SK-N-SH (cell line): ENCODE measurements around the gene CSH2. TPM values are rescaled to one million over a fixed set of nuclear protein-coding genes. Genes with fewer than 3 reads are reported as not detected.

ENCODE experiments used
- CTCF ChIA-PET: fragments of 300-600, 350-600 bp; formaldehyde crosslinking; extraction: SDS; loops from one replicate; lab custom pipeline; 2021; lab: Yijun Ruan, JAX
- POLR2A ChIA-PET: fragments of 350-600 bp; sonication (Branson Sonifier 250); formaldehyde crosslinking; extraction: SDS; loops from one replicate; lab custom pipeline; 2020; ENCODE audit warnings: antibody characterized with exemption, inconsistent platforms; lab: Yijun Ruan, JAX
- DNase-seq: peaks from one replicate; pipeline ENCODE4 v3.0.0; 2012
- H2AFZ ChIP-seq: fragments of 200-600 bp; sonication (generic); 2 replicates; pipeline ENCODE4 v1.8.1; 2016; ENCODE audit warnings: antibody characterized with exemption, mild to moderate bottlenecking, low read depth
- H3F3A ChIP-seq: fragments of 200-600 bp; sonication (generic); replicated peaks from 2 replicates; pipeline ENCODE3; 2016; ENCODE audit warnings: antibody characterized with exemption, mild to moderate bottlenecking; ENCODE audit not compliant: insufficient read depth
- H3K27ac ChIP-seq, 2 experiments: fragments of 200-500 bp in 1 of 2; fragments of 200-600 bp in 1 of 2; sonication (Bioruptor generic) in 1 of 2; sonication (generic), shearing (Covaris generic) in 1 of 2; 2 replicates each; pipeline versions ENCODE4 v1.5.1 to v1.6.1; 2014 to 2016; ENCODE audit warnings: low read depth in 2 of 2, inconsistent platforms in 1 of 2, low read length in 1 of 2, mild to moderate bottlenecking in 1 of 2, mixed read lengths in 1 of 2
- H3K27me3 ChIP-seq: fragments of 200-600 bp; sonication (generic), shearing (Covaris generic); 2 replicates; pipeline ENCODE4 v1.6.1; 2016; ENCODE audit warnings: mixed run types; ENCODE audit not compliant: insufficient read depth
- H3K36me3 ChIP-seq, 2 experiments: fragments of 200-500 bp in 1 of 2; fragments of 200-600 bp in 1 of 2; sonication (Bioruptor generic) in 1 of 2; sonication (generic) in 1 of 2; replicated peaks in 1 of 2; 2 replicates each; pipeline versions ENCODE3 to v1.5.1; 2014 to 2016; ENCODE audit warnings: low read length in 1 of 2, mild to moderate bottlenecking in 1 of 2; ENCODE audit not compliant: insufficient read depth in 2 of 2, control insufficient read depth in 1 of 2
- H3K4me1 ChIP-seq, 2 experiments: fragments of 200-500 bp in 1 of 2; fragments of 200-600 bp in 1 of 2; sonication (Bioruptor generic) in 1 of 2; sonication (generic), shearing (Covaris generic) in 1 of 2; 2 replicates each; pipeline versions ENCODE4 v1.5.1 to v1.6.1; 2014 to 2016; ENCODE audit warnings: low read depth in 1 of 2, low read length in 1 of 2, mixed run types in 1 of 2; ENCODE audit not compliant: insufficient read depth in 2 of 2, control insufficient read depth in 1 of 2
- H3K4me2 ChIP-seq: fragments of 200-600 bp; sonication (generic), shearing (Covaris generic); 2 replicates; pipeline ENCODE4 v1.6.1; 2017; ENCODE audit warnings: mixed run types
- H3K4me3 ChIP-seq, 2 experiments: fragments of 200-500 bp in 1 of 2; fragments of 200-600 bp in 1 of 2; sonication (Bioruptor generic) in 1 of 2; sonication (generic), shearing (Covaris generic) in 1 of 2; 2 replicates each; pipeline versions ENCODE4 v1.5.1 to v1.8.1; 2014 to 2016; ENCODE audit warnings: low read depth in 2 of 2, inconsistent platforms in 1 of 2, low read length in 1 of 2, mild to moderate bottlenecking in 1 of 2, mixed read lengths in 1 of 2, moderate library complexity in 1 of 2
- H3K79me2 ChIP-seq: fragments of 200-600 bp; sonication (generic); 2 replicates; pipeline ENCODE4 v1.8.1; 2017; ENCODE audit warnings: mild to moderate bottlenecking; ENCODE audit not compliant: insufficient read depth
- H3K9ac ChIP-seq: fragments of 200-600 bp; sonication (generic); 2 replicates; pipeline ENCODE4 v1.6.1; 2017; ENCODE audit warnings: mixed run types
- H3K9me2 ChIP-seq: fragments of 200-600 bp; sonication (generic); 2 replicates; pipeline ENCODE4 v1.6.1; 2017; ENCODE audit warnings: mixed run types
- H3K9me3 ChIP-seq: fragments of 200-600 bp; sonication (generic); 2 replicates; pipeline ENCODE4 v1.6.1; 2017; ENCODE audit warnings: mixed run types, mild to moderate bottlenecking, moderate library complexity
- H4K20me1 ChIP-seq: fragments of 200-600 bp; sonication (generic); 2 replicates; pipeline ENCODE4 v1.6.1; 2017; ENCODE audit warnings: mild to moderate bottlenecking, mixed run types; ENCODE audit not compliant: insufficient read depth
- ELF1 ChIP-seq: IDR thresholded peaks from 2 replicates; pipeline ENCODE4 v1.4.0; 2012
- EP300 ChIP-seq, 2 experiments: IDR thresholded peaks; 2 replicates each; pipeline versions ENCODE4 v1.4.0 to v1.6.1; 2012; ENCODE audit warnings: borderline replicate concordance in 1 of 2, low read depth in 1 of 2, low read length in 1 of 2
- EZH2phosphoT487 ChIP-seq: fragments of 200-600 bp; sonication (generic); IDR thresholded peaks from 2 replicates; pipeline ENCODE4 v1.6.1; 2017; ENCODE audit warnings: low read depth, mixed run types, mild to moderate bottlenecking, antibody characterized with exemption, moderate library complexity, borderline replicate concordance
- FOSL2 ChIP-seq: IDR thresholded peaks from 2 replicates; pipeline ENCODE4 v1.4.0; 2012; ENCODE audit warnings: low read depth, mild to moderate bottlenecking, moderate library complexity, borderline replicate concordance
- FOXJ3 ChIP-seq: sonication (generic); formaldehyde crosslinking; IDR thresholded peaks from 2 replicates; pipeline ENCODE4 v1.5.1; 2020; ENCODE audit warnings: mild to moderate bottlenecking, missing genetic modification reagents
- FOXM1 ChIP-seq: IDR thresholded peaks from 2 replicates; pipeline ENCODE4 v1.4.0; 2012; ENCODE audit warnings: low read depth, mild to moderate bottlenecking
- GABPA ChIP-seq: IDR thresholded peaks from 2 replicates; pipeline ENCODE4 v1.4.0; 2012; ENCODE audit warnings: low read depth, mild to moderate bottlenecking
- GATA2 ChIP-seq: sonication (generic); formaldehyde crosslinking; IDR thresholded peaks from 2 replicates; pipeline ENCODE4 v1.5.0; 2020; ENCODE audit warnings: mild to moderate bottlenecking, missing genetic modification reagents
- IRF3 ChIP-seq: fragments of 150-350 bp; IDR thresholded peaks from 2 replicates; pipeline ENCODE4 v1.6.1; 2016; ENCODE audit warnings: mild to moderate bottlenecking, low read depth, low read length
- JUND ChIP-seq: IDR thresholded peaks from 2 replicates; pipeline ENCODE4 v1.4.0; 2012
- MXI1 ChIP-seq: IDR thresholded peaks from 2 replicates; pipeline ENCODE4 v1.6.1; 2012; ENCODE audit warnings: mild to moderate bottlenecking, low read depth, low read length, improper control_type of control experiment
- NFIC ChIP-seq: IDR thresholded peaks from 2 replicates; pipeline ENCODE4 v1.4.0; 2012; ENCODE audit warnings: borderline replicate concordance
- NRF1 ChIP-seq: IDR thresholded peaks from 2 replicates; pipeline ENCODE4 v1.6.1; 2012; ENCODE audit warnings: low read depth, mild to moderate bottlenecking, low read length
- POLR2AphosphoS5 ChIP-seq: IDR thresholded peaks from 2 replicates; pipeline ENCODE4 v1.6.1; 2012; ENCODE audit warnings: low read depth, low read length
- RAD21 ChIP-seq: IDR thresholded peaks from 2 replicates; pipeline ENCODE4 v1.6.1; 2012; ENCODE audit warnings: mild to moderate bottlenecking, low read length
- RCOR1 ChIP-seq: fragments of 150-350 bp; IDR thresholded peaks from 2 replicates; pipeline ENCODE4 v1.6.1; 2017; ENCODE audit warnings: antibody characterized with exemption, low read length
- RXRA ChIP-seq: IDR thresholded peaks from 2 replicates; pipeline ENCODE4 v1.4.0; 2012; ENCODE audit warnings: low read depth, mild to moderate bottlenecking, borderline replicate concordance
- SIN3A ChIP-seq: IDR thresholded peaks from 2 replicates; pipeline ENCODE4 v1.6.1; 2012; ENCODE audit warnings: low read depth, mild to moderate bottlenecking, low read length, moderate library complexity, borderline replicate concordance
- SMC3 ChIP-seq: IDR thresholded peaks from 2 replicates; pipeline ENCODE4 v1.6.1; 2012; ENCODE audit warnings: low read depth, low read length, improper control_type of control experiment
- TAF1 ChIP-seq: IDR thresholded peaks from 2 replicates; pipeline ENCODE4 v1.6.1; 2012; ENCODE audit warnings: low read depth, mild to moderate bottlenecking, low read length, moderate library complexity, borderline replicate concordance
- TEAD4 ChIP-seq: IDR thresholded peaks from 2 replicates; pipeline ENCODE4 v1.4.0; 2012; ENCODE audit warnings: mild to moderate bottlenecking, borderline replicate concordance; ENCODE audit not compliant: insufficient read depth
- YY1 ChIP-seq: IDR thresholded peaks from 2 replicates; pipeline ENCODE4 v1.4.0; 2012; ENCODE audit warnings: low read depth, mild to moderate bottlenecking
- ZBTB33 ChIP-seq: IDR thresholded peaks from 2 replicates; pipeline ENCODE4 v1.4.0; 2012; ENCODE audit warnings: low read depth, borderline replicate concordance
- WGBS: methylation state at CpG from one replicate; pipeline ENCODE4 v1.1.6; 2017; ENCODE audit warnings: low lambda C conversion rate; 5-methylcytosine and 5-hydroxymethylcytosine counted together
- polyA plus RNA-seq, 3 experiments: library from polyadenylated mRNA; depleted of rRNA; stranded (reverse); fragments of >200 nt; gene quantifications; 2 replicates each; pipeline ENCODE4 v1.2.3, GENCODE V29; 2012
- TF ChIP-seq, protein P1 (sequence below): fragments of 200-600 bp; sonication (generic); IDR thresholded peaks from 2 replicates; pipeline ENCODE4 v1.6.1; 2017; ENCODE audit warnings: antibody characterized with exemption, mild to moderate bottlenecking, moderate library complexity
- TF ChIP-seq, protein P2 (sequence below): IDR thresholded peaks from 2 replicates; pipeline ENCODE4; 2012
- TF ChIP-seq, protein P3 (sequence below): IDR thresholded peaks from 2 replicates; pipeline ENCODE4 v1.4.0; 2012; ENCODE audit warnings: low read depth, borderline replicate concordance

Gene CSH2
- polyA plus RNA-seq, 1 of the 3 experiments (the other 2 are of a cell fraction), result not detected

DNA sequence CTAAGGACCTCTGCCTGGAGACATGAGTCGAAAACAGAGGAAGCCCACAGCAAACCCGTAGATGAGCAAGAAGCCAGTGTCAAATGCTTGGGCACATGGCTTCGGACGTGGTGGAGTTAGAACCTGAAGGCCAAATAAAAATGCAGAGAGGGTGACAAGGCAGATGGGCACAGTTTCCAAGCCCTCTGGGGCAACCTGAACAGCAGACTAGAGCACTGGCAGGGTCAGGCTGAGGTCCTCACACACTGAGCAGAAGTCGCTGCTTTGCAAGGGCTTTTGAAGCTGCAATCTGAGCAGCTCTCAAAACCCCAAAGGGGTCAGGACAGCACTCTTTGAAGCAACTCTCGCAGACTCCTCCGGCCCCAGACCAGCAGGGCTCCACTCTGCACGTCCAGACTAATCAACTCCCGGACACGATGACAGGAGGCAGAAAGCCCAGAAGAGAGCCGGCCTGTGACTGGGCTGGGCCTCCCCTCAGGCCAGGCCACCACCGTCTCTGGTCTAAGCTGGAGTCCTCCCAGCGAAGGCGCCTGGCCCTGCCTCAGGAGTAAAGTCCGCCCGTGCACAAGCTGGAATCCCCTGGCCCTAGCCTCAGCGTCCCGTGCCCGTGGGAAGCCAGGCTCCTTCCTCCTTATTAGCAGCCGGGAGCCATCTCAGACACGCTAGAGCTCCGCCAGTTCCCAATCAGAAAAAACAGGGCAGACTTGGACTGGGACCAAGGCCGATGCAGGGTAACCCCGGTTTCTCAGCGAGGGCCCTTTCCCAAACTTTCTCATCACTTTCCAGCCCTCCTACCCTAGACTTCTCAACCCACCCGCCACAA lies 31.9 kb downstream of the CSH2 start:
- peaks cover 27 to 41% of the 10 kb centered on the region in 2 experiments for H3K4me1 ChIP-seq
- CTCF ChIA-PET, result interaction anchor here (0.7 to 9.1 kb wide), 9 partner anchors 8 to 664 kb away, joined by 3 to 96 read pairs (median 3); partner anchors contain the start of genes CCDC47, DDX42, FTSJ3 and MAP3K3
- H3K79me2 ChIP-seq, result peaks cover 57% of the 10 kb centered on the region
- peak overlapping the region; percentile 89 for H3K9ac ChIP-seq
- no peaks in the 10 kb centered on the region for H3K27me3 ChIP-seq
- H2AFZ ChIP-seq, result peak overlapping the region; percentile 68
- peak overlapping the region; percentile 67 to 97 for H3K27ac ChIP-seq
- peaks cover 5 to 9% of the 10 kb centered on the region in 2 experiments for H3K36me3 ChIP-seq
- WGBS, result 11% methylated on average over 16 of the region's 26 CpGs
- peak; percentile 89 for DNase-seq
- no peaks in the 10 kb centered on the region for H3K9me3 ChIP-seq
- POLR2A ChIA-PET, result interaction anchor here (0.6 to 9.2 kb wide), 7 partner anchors 12 to 665 kb away, joined by 3 to 108 read pairs (median 3); partner anchors contain the start of genes CCDC47, CEP95, DDX42 and DDX5
- peak overlapping the region; percentile 93 for H3K4me2 ChIP-seq
- peaks cover 9% of the 10 kb centered on the region for H3F3A ChIP-seq
- peaks cover 23% of the 10 kb centered on the region; the same call in 1 of the 2 replicates for H4K20me1 ChIP-seq
- no peaks in the 10 kb centered on the region for H3K9me2 ChIP-seq
- H3K4me3 ChIP-seq, result peak overlapping the region; percentile 59 to 76
- TF ChIP-seq ZBTB33 (peak; percentile 25; the same call in 1 of the 2 replicates), GATA2 (CRISPR knock-in tag) (no peak), NFIC (peak; percentile 26; the same call in 1 of the 2 replicates), GABPA (no peak), JUND (no peak; the same call in 1 of the 2 replicates), SMC3 (peak; percentile 17; the same call in 1 of the 2 replicates), RCOR1 (peak; percentile 82), TAF1 (peak; percentile 61; the same call in 1 of the 2 replicates), EZH2phosphoT487 (no peak), FOSL2 (no peak), RAD21 (peak; percentile 18; the same call in 1 of the 2 replicates), TEAD4 (no peak), POLR2AphosphoS5 (peak; percentile 77), SIN3A (peak; percentile 89), RXRA (no peak; the same call in 1 of the 2 replicates), IRF3 (no peak), YY1 (no peak), FOXM1 (no peak), NRF1 (no peak), MXI1 (peak; percentile 91; the same call in 1 of the 2 replicates), EP300 (IDR thresholded peaks at IDR 0.05; ENCODE audit: borderline replicate concordance in 1 of 2, low read depth in 1 of 2, low read length in 1 of 2) (peak in 1 of 2 experiments; percentile 84; a peak in 3 of 4 replicates), FOXJ3 (CRISPR knock-in tag) (peak; percentile 26; the same call in 1 of the 2 replicates), ELF1 (no peak)
- TF ChIP-seq, protein P1, sequence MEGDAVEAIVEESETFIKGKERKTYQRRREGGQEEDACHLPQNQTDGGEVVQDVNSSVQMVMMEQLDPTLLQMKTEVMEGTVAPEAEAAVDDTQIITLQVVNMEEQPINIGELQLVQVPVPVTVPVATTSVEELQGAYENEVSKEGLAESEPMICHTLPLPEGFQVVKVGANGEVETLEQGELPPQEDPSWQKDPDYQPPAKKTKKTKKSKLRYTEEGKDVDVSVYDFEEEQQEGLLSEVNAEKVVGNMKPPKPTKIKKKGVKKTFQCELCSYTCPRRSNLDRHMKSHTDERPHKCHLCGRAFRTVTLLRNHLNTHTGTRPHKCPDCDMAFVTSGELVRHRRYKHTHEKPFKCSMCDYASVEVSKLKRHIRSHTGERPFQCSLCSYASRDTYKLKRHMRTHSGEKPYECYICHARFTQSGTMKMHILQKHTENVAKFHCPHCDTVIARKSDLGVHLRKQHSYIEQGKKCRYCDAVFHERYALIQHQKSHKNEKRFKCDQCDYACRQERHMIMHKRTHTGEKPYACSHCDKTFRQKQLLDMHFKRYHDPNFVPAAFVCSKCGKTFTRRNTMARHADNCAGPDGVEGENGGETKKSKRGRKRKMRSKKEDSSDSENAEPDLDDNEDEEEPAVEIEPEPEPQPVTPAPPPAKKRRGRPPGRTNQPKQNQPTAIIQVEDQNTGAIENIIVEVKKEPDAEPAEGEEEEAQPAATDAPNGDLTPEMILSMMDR, result no peak
- TF ChIP-seq, protein P2, sequence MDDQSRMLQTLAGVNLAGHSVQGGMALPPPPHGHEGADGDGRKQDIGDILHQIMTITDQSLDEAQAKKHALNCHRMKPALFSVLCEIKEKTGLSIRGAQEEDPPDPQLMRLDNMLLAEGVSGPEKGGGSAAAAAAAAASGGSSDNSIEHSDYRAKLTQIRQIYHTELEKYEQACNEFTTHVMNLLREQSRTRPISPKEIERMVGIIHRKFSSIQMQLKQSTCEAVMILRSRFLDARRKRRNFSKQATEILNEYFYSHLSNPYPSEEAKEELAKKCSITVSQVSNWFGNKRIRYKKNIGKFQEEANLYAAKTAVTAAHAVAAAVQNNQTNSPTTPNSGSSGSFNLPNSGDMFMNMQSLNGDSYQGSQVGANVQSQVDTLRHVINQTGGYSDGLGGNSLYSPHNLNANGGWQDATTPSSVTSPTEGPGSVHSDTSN, result peak; percentile 96
- TF ChIP-seq, protein P3, sequence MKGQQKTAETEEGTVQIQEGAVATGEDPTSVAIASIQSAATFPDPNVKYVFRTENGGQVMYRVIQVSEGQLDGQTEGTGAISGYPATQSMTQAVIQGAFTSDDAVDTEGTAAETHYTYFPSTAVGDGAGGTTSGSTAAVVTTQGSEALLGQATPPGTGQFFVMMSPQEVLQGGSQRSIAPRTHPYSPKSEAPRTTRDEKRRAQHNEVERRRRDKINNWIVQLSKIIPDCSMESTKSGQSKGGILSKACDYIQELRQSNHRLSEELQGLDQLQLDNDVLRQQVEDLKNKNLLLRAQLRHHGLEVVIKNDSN, result no peak
